G401 (cell line): ENCODE measurements around the gene FATE1. TPM values are rescaled to one million over a fixed set of nuclear protein-coding genes. Genes with fewer than 3 reads are reported as not detected.
A peak's percentile ranks its signal among the peaks of the same experiment; 100 is the strongest.

Experiments
- DNase-seq: peaks from one replicate; pipeline ENCODE4 v3.0.0-alpha.2; 2015; ENCODE audit warnings: low spot score
- in situ Hi-C: cut with HindIII; loops from 2 replicates; pipeline ENCODE4 v1.10.0; 2016; ENCODE audit warnings: low sequenced_read_pairs, mixed read lengths
- total RNA-seq: library from RNA; depleted of rRNA; stranded (reverse); fragments of >200 nt; shearing (Covaris generic); gene quantifications from 2 replicates; pipeline ENCODE4 v1.2.3, GENCODE V29; 2014

The FATE1 gene
- total RNA-seq, 1 experiment from 2014 or later = not detected

- in situ Hi-C loops = no loop called here
- no peak for DNase-seq
Measured at GRCh38 chrX:151735219-151735618, 19.4 kb downstream of the FATE1 start.

- DNase-seq = no peak
- in situ Hi-C loops = no loop called here
Measured at GRCh38 chrX:151736685-151737084, 20.9 kb downstream of the FATE1 start.

- in situ Hi-C loops = no loop called here
- no peak for DNase-seq
Measured at GRCh38 chrX:151737494-151737893, 21.7 kb downstream of the FATE1 start.

GRCh38 chrX:151738751-151739150 is 22.9 kb downstream of the FATE1 start:
- no peak for DNase-seq
- in situ Hi-C loops = no loop called here

- in situ Hi-C loops = no loop called here
- no peak for DNase-seq
Measured at GRCh38 chrX:151741606-151742005, 25.8 kb downstream of the FATE1 start.

- in situ Hi-C loops = no loop called here
- DNase-seq = no peak
Measured at GRCh38 chrX:151742311-151742710, 26.5 kb downstream of the FATE1 start.

- no peak for DNase-seq
- in situ Hi-C loops = no loop called here
Measured at GRCh38 chrX:151743651-151744470, 28.0 kb downstream of the FATE1 start.

GRCh38 chrX:151745651-151746050 is 29.8 kb downstream of the FATE1 start:
- in situ Hi-C loops = no loop called here

GRCh38 chrX:151746502-151746901 is 30.7 kb downstream of the FATE1 start:
- in situ Hi-C loops = no loop called here
- no peak for DNase-seq

More at GRCh38 chrX:151745651-151746050, 29.8 kb downstream of the FATE1 start:
- no peak for DNase-seq

GRCh38 chrX:151750511-151750910 is 34.7 kb downstream of the FATE1 start:
- in situ Hi-C loops = no loop called here
- DNase-seq = no peak

- no peak for DNase-seq
- in situ Hi-C loops = no loop called here
Measured at GRCh38 chrX:151752847-151753246, 37.0 kb downstream of the FATE1 start.

- DNase-seq = peak; percentile 27
- in situ Hi-C loops = no loop called here
Measured at GRCh38 chrX:151753313-151754046, 37.6 kb downstream of the FATE1 start.

GRCh38 chrX:151754047-151754429 is 38.2 kb downstream of the FATE1 start:
- in situ Hi-C loops = no loop called here
- DNase-seq = no peak

GRCh38 chrX:151754641-151755215 is 38.9 kb downstream of the FATE1 start:
- DNase-seq = no peak
- in situ Hi-C loops = no loop called here

- DNase-seq = no peak
- in situ Hi-C loops = no loop called here
Measured at GRCh38 chrX:151759041-151759708, 43.3 kb downstream of the FATE1 start.

- in situ Hi-C loops = no loop called here
- no peak for DNase-seq
Measured at GRCh38 chrX:151762802-151763201, 47.0 kb downstream of the FATE1 start.

- no peak for DNase-seq
- in situ Hi-C loops = no loop called here
Measured at GRCh38 chrX:151763711-151764110, 47.9 kb downstream of the FATE1 start.

GRCh38 chrX:151765026-151765425 is 49.2 kb downstream of the FATE1 start:
- in situ Hi-C loops = no loop called here
- no peak for DNase-seq

- in situ Hi-C loops = no loop called here
Measured at GRCh38 chrX:151771726-151772125, 55.9 kb downstream of the FATE1 start.

More at GRCh38 chrX:151771726-151772125, 55.9 kb downstream of the FATE1 start:
- no peak for DNase-seq
